ENCODE results near the gene TOX2. TPM values are rescaled to one million over a fixed set of nuclear protein-coding genes. Genes with fewer than 3 reads are reported as not detected.
"Not testable (repeated sequence)": the region's sequence is repeated elsewhere in the genome, so short reads cannot be mapped to it uniquely, and the experiment has no call there.

The TOX2 gene
- total and polyA plus RNA-seq, 2 donors, result 14.5 to 75.8 TPM

DNA sequence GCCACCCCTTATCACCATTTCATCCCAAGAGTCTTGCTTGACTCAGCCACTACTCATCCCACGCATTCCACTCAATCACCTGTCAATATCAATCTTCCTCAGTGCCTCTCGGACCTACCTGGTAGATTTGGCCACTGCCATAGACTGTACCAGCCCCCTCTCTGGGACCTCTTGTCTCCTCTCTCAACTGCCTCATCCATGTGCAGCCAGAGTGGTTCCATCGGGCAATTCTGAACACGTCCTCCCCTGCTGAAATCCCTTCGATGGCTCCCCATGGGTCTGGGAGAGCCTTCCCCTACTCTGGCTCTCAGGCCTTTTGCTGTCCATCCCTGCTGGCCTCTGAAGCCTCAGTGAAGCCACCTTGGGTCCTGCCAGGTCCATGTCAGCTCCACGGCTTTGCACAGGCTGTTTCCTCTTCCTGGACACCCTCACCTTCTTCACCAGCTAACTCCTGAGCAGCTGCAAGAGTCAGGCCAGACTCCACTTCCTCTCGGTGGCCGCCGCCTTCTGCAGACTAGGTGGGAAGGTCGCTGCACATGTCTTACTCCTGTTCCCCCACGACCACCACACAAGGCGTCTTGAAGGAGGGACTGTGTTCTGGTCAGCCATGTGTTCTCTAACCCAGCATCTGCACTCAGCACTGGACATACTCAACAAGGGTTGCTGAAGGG, 120.4 kb downstream of the TOX2 start:
- WGBS, result 55% methylated on average over 12 of the region's 12 CpGs
- DNase-seq (ENCODE audit: low read depth in 6 of 9, low spot score in 9 of 9), result no peak
- H3K27me3 ChIP-seq (ENCODE audit: control insufficient read depth in 2 of 2, insufficient read depth in 1 of 2, low read length in 1 of 2), result peaks cover 11 to 29% of the 10 kb centered on the region in 2 donors
- peaks cover 6 to 35% of the 10 kb centered on the region in 2 donors for H3K4me1 ChIP-seq (ENCODE audit: control insufficient read depth in 2 of 2, insufficient read depth in 2 of 2, low read length in 2 of 2)
- H3K27ac ChIP-seq (ENCODE audit: low read depth in 1 of 2, low read length in 1 of 2), result no peak overlapping the region
- H3K4me3 ChIP-seq (ENCODE audit: low read length in 2 of 2), result no peak overlapping the region
- peaks cover 2 to 7% of the 10 kb centered on the region in 2 donors for H3K36me3 ChIP-seq (ENCODE audit: control insufficient read depth in 2 of 2, insufficient read depth in 2 of 2, low read length in 1 of 2)
- H3K9me3 ChIP-seq (ENCODE audit: control insufficient read depth in 2 of 2, insufficient read depth in 1 of 2, low read length in 1 of 2), result peaks cover 0 to 3% of the 10 kb centered on the region in 2 donors

DNA sequence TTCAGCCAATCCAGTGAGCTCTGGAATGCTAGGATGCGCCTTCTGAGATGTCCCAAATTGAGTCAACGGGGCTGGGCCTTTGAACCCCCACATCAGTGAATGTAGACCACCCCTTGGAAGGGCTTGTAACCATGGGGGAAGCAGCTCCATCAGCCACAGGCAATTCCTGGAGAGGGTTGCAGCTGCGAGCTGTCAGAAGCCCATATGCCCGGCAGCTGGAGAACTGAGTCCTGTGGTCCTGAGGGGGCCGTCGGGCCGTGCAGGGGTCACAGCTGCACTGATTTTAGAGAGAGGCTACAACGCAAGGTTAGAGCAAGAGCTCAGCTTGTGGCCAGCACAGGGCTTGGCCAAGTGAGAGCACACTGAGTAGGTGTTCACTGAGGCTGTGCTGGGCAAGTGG, 121.3 kb downstream of the TOX2 start:
- Histone ChIP-seq H3K27ac (ENCODE audit: low read depth in 1 of 2, low read length in 1 of 2) (no peak overlapping the region), H3K36me3 (ENCODE audit: control insufficient read depth in 2 of 2, insufficient read depth in 2 of 2, low read length in 1 of 2) (peaks cover 0 to 7% of the 10 kb centered on the region in 2 donors), H3K4me1 (ENCODE audit: control insufficient read depth in 2 of 2, insufficient read depth in 2 of 2, low read length in 2 of 2) (peaks cover 6 to 29% of the 10 kb centered on the region in 2 donors), H3K27me3 (ENCODE audit: control insufficient read depth in 2 of 2, insufficient read depth in 1 of 2, low read length in 1 of 2) (peaks cover 13 to 35% of the 10 kb centered on the region in 2 donors), H3K4me3 (ENCODE audit: low read length in 2 of 2) (no peak overlapping the region), H3K9me3 (ENCODE audit: control insufficient read depth in 2 of 2, insufficient read depth in 1 of 2, low read length in 1 of 2) (peaks cover 0 to 3% of the 10 kb centered on the region in 2 donors)
- WGBS, result 94% methylated on average over 8 of the region's 8 CpGs
- DNase-seq (ENCODE audit: low read depth in 6 of 9, low spot score in 9 of 9), result no peak

DNA sequence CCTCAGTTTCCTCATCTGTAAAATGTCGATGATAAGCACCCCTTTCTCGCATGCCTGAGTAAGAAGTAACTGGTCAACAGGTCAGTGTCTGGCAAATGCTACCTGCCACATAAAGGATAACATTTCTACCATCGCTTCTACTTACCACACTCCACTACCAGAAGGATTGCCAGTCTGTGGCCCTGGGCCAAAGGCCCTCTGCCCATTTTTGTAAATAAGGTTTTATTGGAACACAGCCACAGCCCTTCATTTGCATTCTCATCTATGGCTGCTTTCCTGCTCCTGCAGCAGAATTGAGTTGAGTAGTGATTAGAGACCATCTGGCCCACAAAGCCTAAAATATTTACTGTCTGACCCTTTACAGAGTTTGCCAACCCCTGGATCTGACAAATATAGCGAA, 121.8 kb downstream of the TOX2 start:
- 83% methylated on average over 4 of the region's 4 CpGs for WGBS
- Histone ChIP-seq H3K9me3 (ENCODE audit: control insufficient read depth in 2 of 2, insufficient read depth in 1 of 2, low read length in 1 of 2) (peaks cover 0 to 3% of the 10 kb centered on the region in 2 donors), H3K27me3 (ENCODE audit: control insufficient read depth in 2 of 2, insufficient read depth in 1 of 2, low read length in 1 of 2) (peaks cover 13 to 38% of the 10 kb centered on the region in 2 donors), H3K36me3 (ENCODE audit: control insufficient read depth in 2 of 2, insufficient read depth in 2 of 2, low read length in 1 of 2) (peaks cover 0 to 7% of the 10 kb centered on the region in 2 donors), H3K4me3 (ENCODE audit: low read length in 2 of 2) (no peak overlapping the region), H3K27ac (ENCODE audit: low read depth in 1 of 2, low read length in 1 of 2) (no peak overlapping the region), H3K4me1 (ENCODE audit: control insufficient read depth in 2 of 2, insufficient read depth in 2 of 2, low read length in 2 of 2) (peaks cover 6 to 24% of the 10 kb centered on the region in 2 donors)
- DNase-seq (ENCODE audit: low read depth in 6 of 9, low spot score in 9 of 9), result no peak

DNA sequence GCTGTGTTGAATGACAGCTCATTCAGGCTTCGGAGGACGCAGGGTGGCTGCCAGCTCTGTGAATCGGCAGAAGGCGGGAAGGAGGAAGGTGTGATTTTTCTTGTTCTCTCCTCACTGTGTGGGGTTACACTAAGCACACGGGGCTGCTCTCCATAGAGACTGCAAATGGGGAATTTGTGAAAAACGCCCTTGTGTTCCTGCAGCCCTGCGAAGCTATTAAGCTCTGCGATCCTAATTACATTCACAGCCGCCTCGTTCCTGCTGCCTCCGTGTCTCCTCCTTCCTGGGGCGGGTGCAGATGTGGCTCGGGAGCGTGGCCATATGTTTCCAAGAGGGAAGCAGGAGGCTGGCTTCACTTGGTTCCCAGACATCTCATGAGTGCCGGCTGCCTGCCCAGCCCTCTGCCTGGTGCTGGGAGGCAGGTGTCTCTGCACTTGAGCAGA, 124.0 kb downstream of the TOX2 start:
- H3K27ac ChIP-seq (ENCODE audit: low read depth in 1 of 2, low read length in 1 of 2), result no peak overlapping the region
- H3K36me3 ChIP-seq (ENCODE audit: control insufficient read depth in 2 of 2, insufficient read depth in 2 of 2, low read length in 1 of 2), result peaks cover 0 to 7% of the 10 kb centered on the region in 2 donors
- peaks cover 13 to 38% of the 10 kb centered on the region in 2 donors for H3K27me3 ChIP-seq (ENCODE audit: control insufficient read depth in 2 of 2, insufficient read depth in 1 of 2, low read length in 1 of 2)
- no peak overlapping the region for H3K4me3 ChIP-seq (ENCODE audit: low read length in 2 of 2)
- H3K9me3 ChIP-seq (ENCODE audit: control insufficient read depth in 2 of 2, insufficient read depth in 1 of 2, low read length in 1 of 2), result peaks cover 0 to 3% of the 10 kb centered on the region in 2 donors
- DNase-seq (ENCODE audit: low read depth in 6 of 9, low spot score in 9 of 9), result no peak
- WGBS, result 20% methylated on average over 15 of the region's 15 CpGs
- peaks cover 6 to 11% of the 10 kb centered on the region in 2 donors for H3K4me1 ChIP-seq (ENCODE audit: control insufficient read depth in 2 of 2, insufficient read depth in 2 of 2, low read length in 2 of 2)

DNA sequence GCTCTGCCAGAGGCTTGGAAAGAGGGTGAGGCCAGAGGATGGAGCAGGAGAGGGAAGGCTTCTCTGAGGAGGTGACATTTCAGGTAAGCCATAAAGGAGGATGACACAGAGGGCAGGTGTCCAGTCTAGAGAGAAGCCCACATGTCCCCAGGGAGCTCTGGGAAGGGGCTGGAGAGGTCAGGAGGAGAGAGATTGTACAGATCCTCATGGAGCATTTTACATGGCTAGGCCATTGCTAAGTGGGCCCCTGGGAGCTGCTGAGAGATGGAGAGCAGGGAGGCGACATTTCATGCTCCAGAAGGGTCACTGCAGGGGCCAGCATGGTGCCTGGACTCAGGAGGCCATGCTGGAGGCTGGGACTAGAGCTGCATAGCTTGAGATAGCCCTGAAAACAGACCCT, 124.5 kb downstream of the TOX2 start:
- Histone ChIP-seq H3K4me3 (ENCODE audit: low read length in 2 of 2) (no peak overlapping the region), H3K27me3 (ENCODE audit: control insufficient read depth in 2 of 2, insufficient read depth in 1 of 2, low read length in 1 of 2) (peaks cover 10 to 38% of the 10 kb centered on the region in 2 donors), H3K4me1 (ENCODE audit: control insufficient read depth in 2 of 2, insufficient read depth in 2 of 2, low read length in 2 of 2) (peaks cover 6 to 11% of the 10 kb centered on the region in 2 donors), H3K27ac (ENCODE audit: low read depth in 1 of 2, low read length in 1 of 2) (peak overlapping the region in 1 of 2 donors; percentile 65), H3K9me3 (ENCODE audit: control insufficient read depth in 2 of 2, insufficient read depth in 1 of 2, low read length in 1 of 2) (no peaks in the 10 kb centered on the region), H3K36me3 (ENCODE audit: control insufficient read depth in 2 of 2, insufficient read depth in 2 of 2, low read length in 1 of 2) (peaks cover 0 to 7% of the 10 kb centered on the region in 2 donors)
- WGBS, result 89% methylated on average over 1 of the region's 1 CpG
- no peak for DNase-seq (ENCODE audit: low read depth in 6 of 9, low spot score in 9 of 9)

DNA sequence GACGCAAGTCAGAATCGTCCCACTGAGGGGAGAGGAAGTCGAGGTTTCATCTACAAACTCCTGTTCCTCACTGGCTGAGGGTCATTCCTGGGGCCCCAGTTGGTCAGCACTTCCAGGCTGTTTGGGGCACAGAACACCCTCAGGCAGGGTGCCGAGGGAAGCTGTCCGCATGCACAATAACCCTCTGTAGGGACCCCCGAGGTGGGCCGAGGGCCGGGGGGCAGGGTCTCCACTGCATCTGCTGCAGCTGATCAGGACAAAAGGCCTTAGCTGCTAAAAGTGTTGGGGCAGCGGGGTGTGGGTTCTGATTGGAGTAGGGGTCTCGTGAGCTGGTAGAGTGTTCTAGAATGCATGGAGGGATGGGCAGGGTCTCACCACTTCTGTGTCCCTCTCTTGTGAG, 125.1 kb downstream of the TOX2 start:
- H3K27ac ChIP-seq (ENCODE audit: low read depth in 1 of 2, low read length in 1 of 2), result peak overlapping the region in 1 of 2 donors; percentile 65
- peaks cover 10 to 38% of the 10 kb centered on the region in 2 donors for H3K27me3 ChIP-seq (ENCODE audit: control insufficient read depth in 2 of 2, insufficient read depth in 1 of 2, low read length in 1 of 2)
- peaks cover 0 to 7% of the 10 kb centered on the region in 2 donors for H3K36me3 ChIP-seq (ENCODE audit: control insufficient read depth in 2 of 2, insufficient read depth in 2 of 2, low read length in 1 of 2)
- WGBS, result 78% methylated on average over 10 of the region's 10 CpGs
- peaks cover 3 to 8% of the 10 kb centered on the region in 2 donors for H3K4me1 ChIP-seq (ENCODE audit: control insufficient read depth in 2 of 2, insufficient read depth in 2 of 2, low read length in 2 of 2)
- DNase-seq (ENCODE audit: low read depth in 6 of 9, low spot score in 9 of 9), result no peak
- no peaks in the 10 kb centered on the region for H3K9me3 ChIP-seq (ENCODE audit: control insufficient read depth in 2 of 2, insufficient read depth in 1 of 2, low read length in 1 of 2)
- no peak overlapping the region for H3K4me3 ChIP-seq (ENCODE audit: low read length in 2 of 2)

DNA sequence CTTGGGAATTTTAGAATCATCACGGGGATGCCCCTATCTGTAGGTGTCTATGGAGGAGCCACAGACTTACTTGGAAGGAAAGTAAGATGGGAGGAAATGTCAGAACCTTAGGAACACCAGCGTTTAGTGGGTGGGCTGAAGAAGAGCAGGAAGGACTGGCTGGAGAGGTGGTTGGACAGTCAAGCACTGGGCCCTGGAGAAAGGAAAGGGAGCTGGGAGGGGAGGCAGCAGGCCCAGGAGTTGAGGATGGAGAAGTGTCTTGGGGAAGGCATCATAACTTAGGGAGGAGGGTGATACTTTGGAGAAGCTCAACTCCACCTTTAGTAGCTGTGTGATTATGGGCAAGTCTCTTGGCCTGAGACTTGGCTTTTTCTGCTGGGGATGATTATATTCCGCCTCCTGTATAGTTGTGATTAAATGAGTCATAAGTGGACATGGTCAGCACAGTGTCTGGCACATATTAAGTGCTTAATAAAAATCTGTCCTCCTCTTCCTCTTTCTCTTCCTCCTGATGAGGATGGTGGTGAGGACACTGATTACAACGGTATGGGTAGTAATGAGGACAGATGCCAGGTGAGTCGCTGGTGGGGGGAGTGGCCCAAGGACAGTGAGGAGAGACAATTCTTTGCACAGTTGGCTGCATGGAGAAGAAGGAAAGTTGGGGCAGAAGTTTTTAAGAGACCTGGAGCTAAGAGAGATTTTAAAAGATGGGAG, 125.7 kb downstream of the TOX2 start:
- peaks cover 0 to 3% of the 10 kb centered on the region in 2 donors for H3K4me1 ChIP-seq (ENCODE audit: control insufficient read depth in 2 of 2, insufficient read depth in 2 of 2, low read length in 2 of 2)
- H3K27me3 ChIP-seq (ENCODE audit: control insufficient read depth in 2 of 2, insufficient read depth in 1 of 2, low read length in 1 of 2), result peaks cover 10 to 38% of the 10 kb centered on the region in 2 donors
- H3K4me3 ChIP-seq (ENCODE audit: low read length in 2 of 2), result no peak overlapping the region
- H3K36me3 ChIP-seq (ENCODE audit: control insufficient read depth in 2 of 2, insufficient read depth in 2 of 2, low read length in 1 of 2), result peaks cover 0 to under 1% of the 10 kb centered on the region in 2 donors
- no peaks in the 10 kb centered on the region for H3K9me3 ChIP-seq (ENCODE audit: control insufficient read depth in 2 of 2, insufficient read depth in 1 of 2, low read length in 1 of 2)
- DNase-seq (ENCODE audit: low read depth in 6 of 9, low spot score in 9 of 9), result no peak
- 89% methylated on average over 5 of the region's 5 CpGs for WGBS
- H3K27ac ChIP-seq (ENCODE audit: low read depth in 1 of 2, low read length in 1 of 2), result peak overlapping the region in 1 of 2 donors; percentile 52

DNA sequence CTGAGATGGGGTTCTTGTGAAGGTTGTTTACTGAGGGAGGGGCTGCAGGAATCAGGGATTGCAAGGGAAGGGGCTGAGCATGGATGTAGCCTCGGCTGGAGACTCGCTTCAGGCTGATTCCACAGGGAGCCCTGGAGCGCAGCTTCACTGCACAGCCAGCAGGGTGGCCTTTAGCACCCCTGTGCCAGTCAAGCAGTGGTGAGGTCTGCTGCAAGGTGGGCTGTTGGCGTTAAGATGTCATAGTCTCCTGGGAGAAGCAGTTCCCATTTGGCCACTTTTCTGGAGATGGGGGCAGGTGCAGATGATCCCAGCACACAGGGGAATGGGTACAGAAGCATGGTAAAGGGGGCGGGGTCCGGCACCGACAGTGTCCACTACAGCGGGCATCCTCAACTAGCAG, 126.3 kb downstream of the TOX2 start:
- 77% methylated on average over 8 of the region's 8 CpGs for WGBS
- Histone ChIP-seq H3K36me3 (ENCODE audit: control insufficient read depth in 2 of 2, insufficient read depth in 2 of 2, low read length in 1 of 2) (no peaks in the 10 kb centered on the region), H3K4me1 (ENCODE audit: control insufficient read depth in 2 of 2, insufficient read depth in 2 of 2, low read length in 2 of 2) (no peaks in the 10 kb centered on the region), H3K27me3 (ENCODE audit: control insufficient read depth in 2 of 2, insufficient read depth in 1 of 2, low read length in 1 of 2) (peaks cover 10 to 33% of the 10 kb centered on the region in 2 donors), H3K9me3 (ENCODE audit: control insufficient read depth in 2 of 2, insufficient read depth in 1 of 2, low read length in 1 of 2) (no peaks in the 10 kb centered on the region), H3K27ac (ENCODE audit: low read depth in 1 of 2, low read length in 1 of 2) (no peak overlapping the region), H3K4me3 (ENCODE audit: low read length in 2 of 2) (no peak overlapping the region)
- no peak for DNase-seq (ENCODE audit: low read depth in 6 of 9, low spot score in 9 of 9)

DNA sequence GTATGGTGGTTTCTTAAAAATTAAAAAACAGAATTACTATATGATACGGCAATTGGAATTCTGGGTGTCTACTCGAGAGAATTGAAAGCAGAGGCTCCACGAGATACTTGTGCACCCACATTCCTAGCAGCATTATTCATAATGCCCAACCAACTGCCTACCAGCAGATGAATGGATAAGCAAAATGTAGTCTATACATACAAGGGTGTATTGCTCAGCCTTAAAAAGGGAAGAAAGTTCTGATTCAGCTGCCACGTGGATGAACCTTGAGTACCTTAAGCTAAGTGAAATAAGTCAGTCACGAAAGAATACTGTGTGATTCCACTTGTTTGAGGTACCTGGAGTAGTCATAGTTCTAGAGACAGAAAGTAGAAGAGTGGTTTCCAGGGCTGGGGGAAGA, 130.1 kb downstream of the TOX2 start:
- H3K4me3 ChIP-seq (ENCODE audit: low read length in 2 of 2); DNase-seq (ENCODE audit: low read depth in 6 of 9, low spot score in 9 of 9): not testable (repeated sequence)
- 92% methylated on average over 5 of the region's 5 CpGs for WGBS

More for the DNA sequence above, 130.1 kb downstream of the TOX2 start:
- H3K9me3 ChIP-seq (ENCODE audit: control insufficient read depth in 2 of 2, insufficient read depth in 1 of 2, low read length in 1 of 2); H3K27ac ChIP-seq (ENCODE audit: low read depth in 1 of 2, low read length in 1 of 2); H3K36me3 ChIP-seq (ENCODE audit: control insufficient read depth in 2 of 2, insufficient read depth in 2 of 2, low read length in 1 of 2); H3K4me1 ChIP-seq (ENCODE audit: control insufficient read depth in 2 of 2, insufficient read depth in 2 of 2, low read length in 2 of 2): not testable (repeated sequence)
- H3K27me3 ChIP-seq (ENCODE audit: control insufficient read depth in 2 of 2, insufficient read depth in 1 of 2, low read length in 1 of 2), result peaks cover 3 to 11% of the 10 kb centered on the region in 2 donors
